ENCODE results near the gene SEC62.

- TF ChIP-seq TARDBP (IDR thresholded peaks at IDR 0.05) (no peak), BHLHE40 (IDR thresholded peaks at IDR 0.05; ENCODE audit: borderline replicate concordance) (no peak), ARNT (IDR thresholded peaks at IDR 0.05) (no peak), SP1 (IDR thresholded peaks at IDR 0.05) (no peak), FOXA1 (IDR thresholded peaks at IDR 0.05) (no peak), SUZ12 (IDR thresholded peaks at IDR 0.05) (no peak), FOXK2 (IDR thresholded peaks at IDR 0.05) (no peak), NFRKB (IDR thresholded peaks at IDR 0.05) (no peak)
Measured at GRCh38 chr3:170043506-170043905, 76.9 kb downstream of the SEC62 start.
